ENCODE measurements around the gene AP2B1.

The AP2B1 gene

GRCh38 chr17:35666967-35667532 is 79.9 kb downstream of the AP2B1 start:
- TF ChIP-seq, protein P1, sequence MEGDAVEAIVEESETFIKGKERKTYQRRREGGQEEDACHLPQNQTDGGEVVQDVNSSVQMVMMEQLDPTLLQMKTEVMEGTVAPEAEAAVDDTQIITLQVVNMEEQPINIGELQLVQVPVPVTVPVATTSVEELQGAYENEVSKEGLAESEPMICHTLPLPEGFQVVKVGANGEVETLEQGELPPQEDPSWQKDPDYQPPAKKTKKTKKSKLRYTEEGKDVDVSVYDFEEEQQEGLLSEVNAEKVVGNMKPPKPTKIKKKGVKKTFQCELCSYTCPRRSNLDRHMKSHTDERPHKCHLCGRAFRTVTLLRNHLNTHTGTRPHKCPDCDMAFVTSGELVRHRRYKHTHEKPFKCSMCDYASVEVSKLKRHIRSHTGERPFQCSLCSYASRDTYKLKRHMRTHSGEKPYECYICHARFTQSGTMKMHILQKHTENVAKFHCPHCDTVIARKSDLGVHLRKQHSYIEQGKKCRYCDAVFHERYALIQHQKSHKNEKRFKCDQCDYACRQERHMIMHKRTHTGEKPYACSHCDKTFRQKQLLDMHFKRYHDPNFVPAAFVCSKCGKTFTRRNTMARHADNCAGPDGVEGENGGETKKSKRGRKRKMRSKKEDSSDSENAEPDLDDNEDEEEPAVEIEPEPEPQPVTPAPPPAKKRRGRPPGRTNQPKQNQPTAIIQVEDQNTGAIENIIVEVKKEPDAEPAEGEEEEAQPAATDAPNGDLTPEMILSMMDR (conservative IDR thresholded peaks at IDR 0.05; ENCODE audit: low read depth, low read length), result no peak
- DNase-seq (ENCODE audit: low read depth), result no peak
- no peak overlapping the region for H3K4me3 ChIP-seq (ENCODE audit: low read length)

DNA sequence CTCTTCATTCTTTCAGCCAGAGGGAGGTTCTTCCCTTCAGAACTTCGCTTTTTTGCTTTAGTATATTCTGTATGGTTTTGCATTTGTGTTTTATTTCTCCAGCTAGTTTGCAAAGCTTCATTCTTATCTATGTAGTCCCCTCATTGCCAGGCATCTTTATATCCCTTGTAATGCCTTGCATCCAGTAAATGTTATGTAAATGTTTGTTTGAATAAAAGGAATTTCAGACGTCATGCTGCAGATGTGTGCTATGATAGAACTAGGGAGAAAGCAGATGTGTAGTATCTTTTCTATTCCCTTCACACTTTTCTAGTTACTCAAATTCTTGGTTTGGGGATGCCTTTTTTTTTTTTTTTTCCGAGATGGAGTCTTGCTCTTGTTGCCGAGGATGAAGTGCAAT is 81.7 kb downstream of the AP2B1 start:
- no peak for DNase-seq (ENCODE audit: low read depth)
- H3K4me3 ChIP-seq (ENCODE audit: low read length), result no peak overlapping the region
- TF ChIP-seq, protein P1 (conservative IDR thresholded peaks at IDR 0.05; ENCODE audit: low read depth, low read length), result no peak

DNA sequence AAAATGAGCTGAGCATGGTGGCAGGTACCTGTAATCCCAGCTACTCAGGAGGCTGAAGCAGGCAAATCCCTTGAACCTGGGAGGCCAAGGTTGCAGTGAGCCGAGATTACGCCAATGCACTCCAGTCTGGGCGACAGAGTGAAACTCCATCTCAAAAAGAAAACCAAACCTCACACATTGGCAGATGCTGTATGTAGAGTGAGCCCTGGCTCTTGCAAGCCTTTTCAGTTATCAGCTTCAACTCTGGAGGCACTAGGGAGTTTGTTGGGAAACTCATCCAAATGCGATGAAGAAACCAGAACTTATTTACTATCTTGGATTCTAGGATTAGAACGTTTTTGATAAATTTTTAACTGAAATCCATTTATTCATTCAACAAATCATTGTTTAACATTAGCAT is 87.4 kb downstream of the AP2B1 start:
- DNase-seq (ENCODE audit: low read depth), result no peak
- TF ChIP-seq, protein P1 (conservative IDR thresholded peaks at IDR 0.05; ENCODE audit: low read depth, low read length), result no peak
- H3K4me3 ChIP-seq (ENCODE audit: low read length), result no peak overlapping the region

DNA sequence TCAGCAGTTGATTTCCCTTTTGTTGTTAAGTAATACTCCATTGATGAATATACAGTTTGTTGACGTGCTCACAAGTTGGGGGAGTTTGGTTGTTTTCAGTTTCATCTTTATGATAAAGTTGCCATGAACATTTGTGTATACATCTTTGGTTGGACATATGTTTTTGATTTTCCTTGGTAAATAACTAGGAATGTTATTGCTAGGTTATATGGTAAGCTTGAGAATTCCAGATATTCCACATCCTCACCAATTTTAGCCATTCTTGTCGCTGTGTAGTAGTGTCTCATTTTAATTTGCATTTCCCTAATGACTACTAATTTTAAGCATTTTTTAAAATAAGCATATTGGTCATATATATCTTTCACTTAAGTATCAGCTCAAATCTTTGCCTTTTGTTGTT is 89.3 kb downstream of the AP2B1 start:
- TF ChIP-seq, protein P1 (conservative IDR thresholded peaks at IDR 0.05; ENCODE audit: low read depth, low read length), result no peak
- DNase-seq (ENCODE audit: low read depth), result no peak
- no peak overlapping the region for H3K4me3 ChIP-seq (ENCODE audit: low read length)

DNA sequence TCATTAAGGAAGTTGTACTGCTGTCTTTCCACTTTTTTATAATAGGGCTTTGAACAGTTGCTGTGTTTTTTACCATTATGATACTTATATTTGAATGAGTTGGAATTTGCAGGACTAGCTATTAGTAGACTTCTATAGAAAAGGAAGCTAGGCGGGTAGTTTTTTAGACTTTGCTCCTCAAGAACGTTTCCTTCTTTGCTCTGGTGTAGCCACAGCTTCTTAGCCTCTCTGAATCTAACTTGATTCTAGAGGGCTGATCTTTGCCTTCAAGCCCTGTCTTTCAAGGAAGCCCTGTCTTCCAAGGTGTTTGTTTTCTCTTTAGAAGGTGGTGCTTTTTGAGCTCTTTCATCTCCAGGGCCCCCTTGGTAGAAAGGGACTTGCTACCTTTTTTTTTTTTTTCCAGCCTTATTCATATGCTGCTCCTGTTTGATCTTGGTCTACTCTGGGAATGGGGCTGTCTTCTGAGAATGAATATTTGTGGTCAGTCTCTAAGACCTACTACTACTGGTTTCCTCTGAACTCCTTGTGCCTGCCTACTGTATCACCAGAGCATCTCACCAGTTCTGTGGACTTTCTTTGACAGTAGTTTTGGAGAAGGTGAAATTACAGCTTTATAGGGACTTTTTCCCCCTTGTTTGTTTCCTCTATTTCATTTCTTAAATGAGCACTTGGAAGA is 92.0 kb downstream of the AP2B1 start:
- TF ChIP-seq, protein P1 (conservative IDR thresholded peaks at IDR 0.05; ENCODE audit: low read depth, low read length), result no peak
- no peak for DNase-seq (ENCODE audit: low read depth)
- no peak overlapping the region for H3K4me3 ChIP-seq (ENCODE audit: low read length)

GRCh38 chr17:35683591-35683990 is 96.5 kb downstream of the AP2B1 start:
- no peak for DNase-seq (ENCODE audit: low read depth)
- H3K4me3 ChIP-seq (ENCODE audit: low read length), result no peak overlapping the region

More at GRCh38 chr17:35683591-35683990, 96.5 kb downstream of the AP2B1 start:
- TF ChIP-seq, protein P1 (conservative IDR thresholded peaks at IDR 0.05; ENCODE audit: low read depth, low read length), result no peak
